ENCODE measurements around the gene IKBIP. TPM values are rescaled to one million over a fixed set of nuclear protein-coding genes. Genes with fewer than 3 reads are reported as not detected.

Gene IKBIP
- total and polyA plus RNA-seq, 2 donors (not counting 3 experiments of a cell fraction or from before 2014, with no cell fraction given), result 12.9 to 56.8 TPM

- CTCF ChIA-PET, result interaction anchor here (0.6 to 3.9 kb wide), 14 partner anchors 9 to 169 kb away, joined by 3 to 31 read pairs (median 4); partner anchors contain the start of genes APAF1 and IKBIP
- FAIRE-seq (peak; percentile 95), DNase-seq (ENCODE audit: low read depth, low spot score) (peak; percentile 99)
- Histone ChIP-seq H3K27me3 (ENCODE audit: control insufficient read depth in 2 of 2, insufficient read depth in 2 of 2, low read length in 2 of 2) (no peaks in the 10 kb centered on the region), H3K9ac (replicated peaks; ENCODE audit: extremely low read depth, insufficient read depth, low read length) (peak within 1 kb of the TSS; percentile 93), H3K9me1 (replicated peaks; ENCODE audit: control insufficient read depth, extremely low read depth, insufficient read depth, low read length) (no peaks in the 10 kb centered on the region), H3K4me3 (replicated peaks in 1 of 3; ENCODE audit: insufficient read depth in 1 of 3, low read depth in 1 of 3, low read length in 3 of 3) (peak within 1 kb of the TSS; percentile 89 to 98 (median 91)), H3K27ac (ENCODE audit: insufficient read depth, low read depth, low read length) (peak within 1 kb of the TSS; percentile 67), H3K9me3 (replicated peaks; ENCODE audit: control insufficient read depth, insufficient read depth, low read length) (no peaks in the 10 kb centered on the region), H3K4me2 (ENCODE audit: insufficient read depth, low read length) (peak within 1 kb of the TSS; percentile 97), H3K4me1 (ENCODE audit: control insufficient read depth, extremely low read depth, insufficient read depth, low read length) (peaks cover 13% of the 10 kb centered on the region), H3K36me3 (ENCODE audit: control insufficient read depth in 2 of 2, extremely low read depth in 1 of 2, insufficient read depth in 2 of 2, low read length in 2 of 2) (peaks cover 5 to 19% of the 10 kb centered on the region in 2 experiments), H2AFZ (ENCODE audit: low read depth, low read length) (peak within 1 kb of the TSS; percentile 76), H4K20me1 (replicated peaks; ENCODE audit: control insufficient read depth, extremely low read depth, insufficient read depth, low read length) (peaks cover 12% of the 10 kb centered on the region), H3K79me2 (ENCODE audit: control insufficient read depth, insufficient read depth, low read length) (peaks cover 49% of the 10 kb centered on the region)
- BruUV-seq (replicated peaks), result no TSS peak
- POLR2A ChIA-PET, result interaction anchor here (0.6 to 2.7 kb wide), 17 partner anchors 9 to 1432 kb away, joined by 3 to 14 read pairs (median 4); partner anchors contain the start of genes IKBIP and TMPO
- intact Hi-C loops (cut with micrococcal nuclease), result loop anchor here (1.0 to 5.0 kb wide), 8 partner anchors 27 to 466 kb away; partner anchors contain the start of gene APAF1
- dilution Hi-C loops (cut with MboI; ENCODE audit: extremely low pct_ligation_motif_present, low sequenced_read_pairs), result no loop called here
- TF ChIP-seq POLR2AphosphoS5 (IDR thresholded peaks at IDR 0.05; ENCODE audit: insufficient read depth, low read depth, low read length) (peak; percentile 99), EZH2 (IDR thresholded peaks at IDR 0.05; ENCODE audit: borderline replicate concordance, low read depth, low read length, severe bottlenecking) (no peak), MYC (IDR thresholded peaks at IDR 0.05; ENCODE audit: low read depth, low read length) (peak; percentile 16), JUN (IDR thresholded peaks at IDR 0.05; ENCODE audit: borderline replicate concordance, insufficient read depth, insufficient read length, low read depth) (peak; percentile 15), FOS (IDR thresholded peaks at IDR 0.05; ENCODE audit: borderline replicate concordance, insufficient read depth, low read length) (no peak), MAX (IDR thresholded peaks at IDR 0.05; ENCODE audit: insufficient read depth, insufficient read length) (peak; percentile 54), POLR2A (IDR thresholded peaks at IDR 0.05; ENCODE audit: low read depth, low read length) (peak; percentile 99)
Observed at GRCh38 chr12:98593351-98594049, 51.1 kb downstream of the IKBIP start, which contains the start of gene SLC25A3. Gene SLC25A3, plus strand, starts transcription at chr12:98593686. Its CDS starts 293 bp downstream, at chr12:98593979.

Data from endothelial cell of umbilical vein (primary cell).